Mesendoderm (in vitro differentiated cells): Measurements from ENCODE around the gene MISP.

ENCODE experiments used
- DNase-seq: peaks from one replicate; pipeline ENCODE4 v3.0.0; 2013
- H2AK5ac ChIP-seq: 2 replicates; pipeline ENCODE4 v1.6.1; 2013; ENCODE audit warnings: low read length, inconsistent platforms
- H2BK120ac ChIP-seq: 2 replicates; pipeline ENCODE4 v1.6.1; 2013; ENCODE audit warnings: low read depth, mild to moderate bottlenecking, low read length, moderate library complexity, mixed read lengths
- H2BK15ac ChIP-seq: replicated peaks from 2 replicates; pipeline ENCODE4 v1.6.1; 2013; ENCODE audit warnings: low read depth, mild to moderate bottlenecking, moderate library complexity
- H2BK5ac ChIP-seq: 2 replicates; pipeline ENCODE4 v1.6.1; 2013; ENCODE audit warnings: low read length, inconsistent platforms
- H3K18ac ChIP-seq: 2 replicates; pipeline ENCODE4 v1.6.1; 2013; ENCODE audit warnings: mild to moderate bottlenecking, low read length, mixed read lengths
- H3K23ac ChIP-seq: one replicate; pipeline ENCODE4 v1.6.1; 2013; ENCODE audit warnings: low read length
- H3K27ac ChIP-seq: 2 replicates; pipeline ENCODE4 v1.5.1; 2013; ENCODE audit warnings: low read depth, mild to moderate bottlenecking, inconsistent platforms, low read length, moderate library complexity
- H3K27me3 ChIP-seq: 2 replicates; pipeline ENCODE4 v1.6.1; 2013; ENCODE audit warnings: low read length, control low read depth, mild to moderate bottlenecking, inconsistent platforms; ENCODE audit not compliant: insufficient read depth, poor library complexity
- H3K36me3 ChIP-seq: 2 replicates; pipeline ENCODE4 v1.6.1; 2013; ENCODE audit warnings: low read length, inconsistent platforms; ENCODE audit not compliant: control insufficient read depth, insufficient read depth
- H3K4ac ChIP-seq: one replicate; pipeline ENCODE4 v1.6.1; 2013; ENCODE audit warnings: low read depth, mild to moderate bottlenecking, low read length, moderate library complexity
- H3K4me1 ChIP-seq: 2 replicates; pipeline ENCODE4 v1.6.1; 2013; ENCODE audit warnings: low read depth, low read length, inconsistent platforms; ENCODE audit not compliant: control insufficient read depth
- H3K4me2 ChIP-seq: 2 replicates; pipeline ENCODE4 v1.6.1; 2013; ENCODE audit warnings: low read length
- H3K4me3 ChIP-seq: 2 replicates; pipeline ENCODE4 v1.5.1; 2013; ENCODE audit warnings: mild to moderate bottlenecking, low read length
- H3K56ac ChIP-seq: one replicate; pipeline ENCODE4 v1.6.1; 2013; ENCODE audit warnings: low read length
- H3K79me1 ChIP-seq: 2 replicates; pipeline ENCODE4 v1.6.1; 2013; ENCODE audit warnings: low read length, inconsistent platforms
- H3K79me2 ChIP-seq: 2 replicates; pipeline ENCODE4 v1.6.1; 2013; ENCODE audit warnings: mild to moderate bottlenecking, low read length; ENCODE audit not compliant: control insufficient read depth, insufficient read depth
- H3K9ac ChIP-seq: 2 replicates; pipeline ENCODE4 v1.6.1; 2013; ENCODE audit warnings: low read length, inconsistent platforms
- H4K5ac ChIP-seq: one replicate; pipeline ENCODE4 v1.6.1; 2013; ENCODE audit warnings: low read length
- H4K8ac ChIP-seq: one replicate; pipeline ENCODE4 v1.6.1; 2013; ENCODE audit warnings: low read depth, mild to moderate bottlenecking, control low read depth, low read length, moderate library complexity
- WGBS: extraction: QIAGEN DNeasy Blood & Tissue Kit; methylation state at CpG from one replicate; pipeline ENCODE4 v1.1.7; 2013; ENCODE audit warnings: low lambda C conversion rate, missing lambda C conversion rate; ENCODE audit not compliant: insufficient coverage; ENCODE audit errors: extremely low coverage; 5-methylcytosine and 5-hydroxymethylcytosine counted together

MISP gene

DNA sequence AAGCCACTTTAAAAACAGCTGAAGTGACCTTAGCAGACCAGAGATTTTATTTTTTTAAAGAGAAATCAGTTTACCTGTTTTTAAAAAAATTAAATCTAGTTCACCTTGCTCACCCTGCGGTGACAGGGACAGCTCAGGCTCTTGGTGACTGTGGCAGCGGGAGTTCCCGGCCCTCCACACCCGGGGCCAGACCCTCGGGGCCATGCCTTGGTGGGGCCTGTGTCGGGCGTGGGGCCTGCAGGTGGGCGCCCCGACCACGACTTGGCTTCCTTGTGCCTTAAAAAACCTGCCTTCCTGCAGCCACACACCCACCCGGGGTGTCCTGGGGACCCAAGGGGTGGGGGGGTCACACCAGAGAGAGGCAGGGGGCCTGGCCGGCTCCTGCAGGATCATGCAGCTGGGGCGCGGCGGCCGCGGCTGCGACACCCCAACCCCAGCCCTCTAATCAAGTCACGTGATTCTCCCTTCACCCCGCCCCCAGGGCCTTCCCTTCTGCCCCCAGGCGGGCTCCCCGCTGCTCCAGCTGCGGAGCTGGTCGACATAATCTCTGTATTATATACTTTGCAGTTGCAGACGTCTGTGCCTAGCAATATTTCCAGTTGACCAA lies 60.1 kb downstream of the MISP start:
- no peak overlapping the region for H3K56ac ChIP-seq
- no peak overlapping the region for H2BK5ac ChIP-seq
- H4K8ac ChIP-seq, result no peak overlapping the region
- H3K23ac ChIP-seq, result no peak overlapping the region
- H3K79me2 ChIP-seq, result peaks cover 17% of the 10 kb centered on the region
- no CpG with 5 or more reads among the region's 25 CpGs for WGBS
- no peaks in the 10 kb centered on the region for H3K27me3 ChIP-seq
- no peak overlapping the region for H3K18ac ChIP-seq
- H3K36me3 ChIP-seq, result peaks cover 33% of the 10 kb centered on the region
- H3K4ac ChIP-seq, result no peak overlapping the region
- H3K9ac ChIP-seq, result no peak overlapping the region
- H3K27ac ChIP-seq, result no peak overlapping the region
- no peak overlapping the region for H2AK5ac ChIP-seq
- no peak overlapping the region for H3K4me2 ChIP-seq
- H2BK15ac ChIP-seq, result no peak overlapping the region
- DNase-seq, result no peak
- no peak overlapping the region for H3K4me3 ChIP-seq
- no peaks in the 10 kb centered on the region for H3K4me1 ChIP-seq
- no peak overlapping the region for H2BK120ac ChIP-seq
- H3K79me1 ChIP-seq, result peaks cover 13% of the 10 kb centered on the region
- H4K5ac ChIP-seq, result no peak overlapping the region

DNA sequence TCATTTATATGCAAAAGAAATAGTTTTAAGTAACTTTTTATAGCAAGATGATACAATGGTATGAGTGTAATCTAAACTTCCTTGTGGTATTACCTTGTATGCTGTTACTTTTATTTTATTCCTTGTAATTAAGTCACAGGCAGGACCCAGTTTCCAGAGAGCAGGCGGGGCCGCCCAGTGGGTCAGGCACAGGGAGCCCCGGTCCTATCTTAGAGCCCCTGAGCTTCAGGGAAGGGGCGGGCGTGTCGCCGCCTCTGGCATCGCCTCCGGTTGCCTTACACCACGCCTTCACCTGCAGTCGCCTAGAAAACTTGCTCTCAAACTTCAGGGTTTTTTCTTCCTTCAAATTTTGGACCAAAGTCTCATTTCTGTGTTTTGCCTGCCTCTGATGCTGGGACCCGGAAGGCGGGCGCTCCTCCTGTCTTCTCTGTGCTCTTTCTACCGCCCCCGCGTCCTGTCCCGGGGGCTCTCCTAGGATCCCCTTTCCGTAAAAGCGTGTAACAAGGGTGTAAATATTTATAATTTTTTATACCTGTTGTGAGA lies 60.7 kb downstream of the MISP start:
- Histone ChIP-seq H3K27me3 (no peaks in the 10 kb centered on the region), H3K9ac (no peak overlapping the region), H3K79me1 (peaks cover 11% of the 10 kb centered on the region), H2BK5ac (no peak overlapping the region), H2BK120ac (no peak overlapping the region), H3K4me3 (no peak overlapping the region), H3K18ac (no peak overlapping the region), H4K8ac (no peak overlapping the region), H3K4ac (no peak overlapping the region), H4K5ac (no peak overlapping the region), H3K4me1 (no peaks in the 10 kb centered on the region), H2AK5ac (no peak overlapping the region), H3K23ac (no peak overlapping the region), H3K79me2 (peaks cover 14% of the 10 kb centered on the region), H3K36me3 (peaks cover 29% of the 10 kb centered on the region), H3K27ac (no peak overlapping the region), H3K4me2 (no peak overlapping the region), H3K56ac (no peak overlapping the region), H2BK15ac (no peak overlapping the region)
- no peak for DNase-seq
- WGBS, result no CpG with 5 or more reads among the region's 20 CpGs

DNA sequence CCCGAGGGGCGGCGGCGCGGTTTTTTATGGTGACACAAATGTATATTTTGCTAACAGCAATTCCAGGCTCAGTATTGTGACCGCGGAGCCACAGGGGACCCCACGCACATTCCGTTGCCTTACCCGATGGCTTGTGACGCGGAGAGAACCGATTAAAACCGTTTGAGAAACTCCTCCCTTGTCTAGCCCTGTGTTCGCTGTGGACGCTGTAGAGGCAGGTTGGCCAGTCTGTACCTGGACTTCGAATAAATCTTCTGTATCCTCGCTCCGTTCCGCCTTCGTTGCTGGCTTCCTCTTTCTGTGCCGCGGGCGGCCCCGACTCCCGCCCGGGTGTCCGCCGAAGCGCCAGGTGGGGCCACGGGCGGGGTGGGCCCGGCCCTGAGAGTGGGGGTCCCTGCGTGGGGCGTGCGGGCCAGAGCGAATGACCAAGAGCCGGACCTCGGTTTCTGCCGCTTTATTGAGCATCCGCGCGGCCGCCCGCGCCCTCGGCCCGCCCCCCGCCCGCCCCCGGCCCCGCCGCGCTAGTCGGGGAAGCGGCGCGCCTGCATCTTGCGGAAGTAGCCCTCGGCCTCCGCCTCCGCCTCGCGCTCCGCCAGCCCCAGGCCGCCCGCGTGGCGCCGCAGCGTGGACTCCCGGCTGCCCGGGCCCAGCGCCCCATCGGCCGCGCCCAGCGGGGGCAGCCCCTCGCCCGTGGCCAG lies 61.3 kb downstream of the MISP start:
- Histone ChIP-seq H2AK5ac (no peak overlapping the region), H3K9ac (no peak overlapping the region), H3K4me3 (no peak overlapping the region), H4K8ac (no peak overlapping the region), H2BK5ac (no peak overlapping the region), H3K36me3 (peaks cover 23% of the 10 kb centered on the region), H4K5ac (no peak overlapping the region), H3K18ac (no peak overlapping the region), H3K79me1 (peaks cover 6% of the 10 kb centered on the region), H3K4me1 (no peaks in the 10 kb centered on the region), H2BK15ac (no peak overlapping the region), H3K79me2 (peaks cover 8% of the 10 kb centered on the region), H3K4me2 (no peak overlapping the region), H3K56ac (no peak overlapping the region), H3K27me3 (no peaks in the 10 kb centered on the region), H2BK120ac (no peak overlapping the region), H3K23ac (no peak overlapping the region), H3K27ac (no peak overlapping the region), H3K4ac (no peak overlapping the region)
- no CpG with 5 or more reads among the region's 80 CpGs for WGBS
- no peak for DNase-seq

DNA sequence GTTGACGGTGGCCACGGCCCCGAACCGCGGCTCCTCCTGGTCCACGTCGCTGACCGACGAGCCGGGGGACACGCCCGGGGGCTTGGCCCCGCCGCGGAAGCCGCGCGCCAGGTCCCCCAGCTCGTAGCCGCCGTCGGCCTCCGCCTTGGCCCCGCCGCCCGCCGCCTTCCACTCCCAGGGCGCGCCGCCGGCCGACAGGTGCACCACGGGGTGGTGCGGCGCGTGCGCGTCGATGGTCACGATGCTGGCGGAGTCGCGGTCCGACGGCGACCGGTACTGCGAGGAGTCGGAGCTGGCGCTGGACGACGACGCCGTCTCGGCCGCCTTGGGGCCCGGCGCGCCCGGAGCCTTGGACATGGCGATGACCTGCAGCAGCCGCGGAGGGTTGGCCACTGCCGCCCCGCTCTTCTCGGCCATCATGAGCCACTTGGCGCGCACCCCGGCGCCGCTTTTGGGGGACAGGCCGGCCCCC lies 61.9 kb downstream of the MISP start:
- peaks cover 2% of the 10 kb centered on the region for H3K79me2 ChIP-seq
- H3K36me3 ChIP-seq, result peaks cover 19% of the 10 kb centered on the region
- no peak overlapping the region for H4K5ac ChIP-seq
- DNase-seq, result no peak
- no peak overlapping the region for H3K4me2 ChIP-seq
- no peaks in the 10 kb centered on the region for H3K27me3 ChIP-seq
- no peak overlapping the region for H4K8ac ChIP-seq
- no peak overlapping the region for H3K4me3 ChIP-seq
- no peak overlapping the region for H3K4ac ChIP-seq
- peaks cover 2% of the 10 kb centered on the region for H3K79me1 ChIP-seq
- H2BK5ac ChIP-seq, result no peak overlapping the region
- no peak overlapping the region for H3K18ac ChIP-seq
- H3K27ac ChIP-seq, result no peak overlapping the region
- H3K4me1 ChIP-seq, result no peaks in the 10 kb centered on the region
- WGBS, result no CpG with 5 or more reads among the region's 72 CpGs
- no peak overlapping the region for H3K9ac ChIP-seq
- H3K23ac ChIP-seq, result no peak overlapping the region
- no peak overlapping the region for H3K56ac ChIP-seq
- no peak overlapping the region for H2BK120ac ChIP-seq
- H2AK5ac ChIP-seq, result no peak overlapping the region
- no peak overlapping the region for H2BK15ac ChIP-seq

DNA sequence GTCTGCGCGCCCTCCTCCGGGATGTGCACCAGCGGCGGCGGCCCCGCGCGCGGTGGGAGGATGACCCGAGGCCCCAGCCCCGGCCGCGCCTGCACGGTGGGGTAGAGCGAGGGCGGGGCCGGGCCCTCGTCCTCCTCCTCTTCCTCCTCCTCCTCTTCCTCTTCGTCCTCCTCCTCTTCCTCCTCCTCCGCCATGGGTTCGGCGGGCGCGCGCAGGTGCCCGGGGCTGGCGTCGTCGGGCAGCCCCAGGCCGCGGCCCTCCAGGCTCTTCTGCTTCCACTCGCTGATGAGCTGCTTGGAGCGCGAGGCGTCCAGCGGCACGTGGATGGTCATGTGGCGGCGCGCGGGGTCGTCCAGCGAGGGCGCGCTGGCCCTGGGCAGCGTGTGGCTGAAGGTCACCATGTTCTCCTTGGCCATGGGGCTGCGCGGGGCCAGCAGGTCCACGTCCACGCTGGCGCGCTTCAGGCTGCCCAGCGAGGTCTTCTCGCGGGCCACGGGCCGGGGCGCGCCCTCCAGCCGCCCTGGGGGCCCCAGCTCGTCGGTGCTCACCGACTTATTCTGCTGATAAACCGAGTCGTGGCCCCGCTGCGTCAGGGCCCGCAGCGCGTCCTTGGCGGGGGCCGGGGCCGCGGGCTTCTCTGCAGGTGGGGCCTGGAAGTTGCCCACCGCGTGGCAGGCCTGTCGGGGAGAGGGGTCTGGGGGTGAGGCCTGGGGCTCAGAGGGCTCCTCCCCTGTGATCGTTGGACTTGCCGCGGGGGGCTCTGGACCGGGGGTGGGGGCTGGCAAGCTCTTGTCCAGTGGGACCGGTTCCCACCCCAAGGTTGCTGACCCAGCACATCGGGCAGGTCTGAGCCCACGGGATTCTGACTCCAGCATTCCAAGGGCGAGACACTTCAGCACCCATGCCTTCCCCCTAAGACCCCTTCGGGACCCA lies 62.6 kb downstream of the MISP start:
- Histone ChIP-seq H3K9ac (no peak overlapping the region), H3K4me3 (no peak overlapping the region), H4K8ac (no peak overlapping the region), H3K79me2 (no peaks in the 10 kb centered on the region), H3K79me1 (no peaks in the 10 kb centered on the region), H3K4ac (no peak overlapping the region), H2BK120ac (no peak overlapping the region), H3K23ac (no peak overlapping the region), H2BK5ac (no peak overlapping the region), H3K27ac (no peak overlapping the region), H3K36me3 (peaks cover 15% of the 10 kb centered on the region), H2BK15ac (no peak overlapping the region), H3K18ac (no peak overlapping the region), H4K5ac (no peak overlapping the region), H2AK5ac (no peak overlapping the region), H3K56ac (no peak overlapping the region), H3K4me2 (no peak overlapping the region), H3K4me1 (no peaks in the 10 kb centered on the region), H3K27me3 (no peaks in the 10 kb centered on the region)
- WGBS, result no CpG with 5 or more reads among the region's 87 CpGs
- DNase-seq, result no peak
